ENCODE data around the gene PIP5K1C.

PIP5K1C gene

GRCh38 chr19:3589949-3590348, 110.3 kb downstream of the PIP5K1C start:
- TF ChIP-seq CTCF (IDR thresholded peaks at IDR 0.05; ENCODE audit: poor library complexity, severe bottlenecking): no peak
- DNase-seq (ENCODE audit: low spot score): no peak
- H3K4me3 ChIP-seq (ENCODE audit: severe bottlenecking): no peak overlapping the region
- no peaks in the 10 kb centered on the region for H3K4me1 ChIP-seq (ENCODE audit: insufficient read depth, poor library complexity, severe bottlenecking)
- H3K27ac ChIP-seq (ENCODE audit: poor library complexity, severe bottlenecking): no peak overlapping the region
- peaks cover 20% of the 10 kb centered on the region for H3K27me3 ChIP-seq (ENCODE audit: insufficient read depth, poor library complexity, severe bottlenecking)
- no peaks in the 10 kb centered on the region for H3K36me3 ChIP-seq (ENCODE audit: low read depth)
- no peak for ATAC-seq (ENCODE audit: low read depth)
- H3K9me3 ChIP-seq (ENCODE audit: severe bottlenecking): no peaks in the 10 kb centered on the region

GRCh38 chr19:3589439-3589838, 110.8 kb downstream of the PIP5K1C start:
- ATAC-seq (ENCODE audit: low read depth) (no peak), DNase-seq (ENCODE audit: low spot score) (no peak)
- Histone ChIP-seq H3K27ac (ENCODE audit: poor library complexity, severe bottlenecking) (no peak overlapping the region), H3K27me3 (ENCODE audit: insufficient read depth, poor library complexity, severe bottlenecking) (peaks cover 23% of the 10 kb centered on the region), H3K36me3 (ENCODE audit: low read depth) (no peaks in the 10 kb centered on the region), H3K4me3 (ENCODE audit: severe bottlenecking) (no peak overlapping the region), H3K4me1 (ENCODE audit: insufficient read depth, poor library complexity, severe bottlenecking) (no peaks in the 10 kb centered on the region), H3K9me3 (ENCODE audit: severe bottlenecking) (no peaks in the 10 kb centered on the region)
- TF ChIP-seq CTCF (IDR thresholded peaks at IDR 0.05; ENCODE audit: poor library complexity, severe bottlenecking): no peak

DNA sequence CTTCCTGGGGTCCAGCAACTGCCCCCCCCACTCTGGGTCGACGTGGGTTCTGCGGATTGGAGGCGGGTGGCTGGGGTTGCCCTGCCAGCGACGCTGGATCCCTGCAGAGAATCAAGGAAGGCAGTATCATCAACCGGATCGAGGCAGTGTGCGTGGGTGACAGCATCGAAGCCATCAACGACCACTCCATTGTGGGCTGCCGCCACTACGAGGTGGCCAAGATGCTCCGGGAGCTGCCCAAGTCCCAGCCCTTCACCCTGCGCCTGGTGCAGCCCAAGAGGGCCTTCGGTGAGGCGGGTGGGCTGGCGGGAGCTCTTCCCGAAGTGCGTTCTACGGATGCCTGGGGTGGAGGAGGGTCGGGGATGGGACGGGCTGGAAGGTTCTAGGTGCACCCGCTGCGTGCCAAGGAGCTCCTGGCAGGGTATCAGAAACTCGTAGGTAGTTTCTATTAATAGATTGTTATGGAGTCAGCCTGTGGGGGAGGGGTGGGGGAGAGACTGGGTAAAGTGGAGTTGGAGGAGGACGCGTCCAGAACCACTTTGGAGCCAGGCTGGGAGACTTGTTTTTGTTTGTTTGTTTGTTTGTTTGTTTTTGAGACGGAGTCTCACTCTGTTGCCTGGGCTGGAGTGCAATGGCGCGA, 113.4 kb downstream of the PIP5K1C start:
- peaks cover 24% of the 10 kb centered on the region for H3K27me3 ChIP-seq (ENCODE audit: insufficient read depth, poor library complexity, severe bottlenecking)
- no peak for TF ChIP-seq CTCF (IDR thresholded peaks at IDR 0.05; ENCODE audit: poor library complexity, severe bottlenecking)
- no peaks in the 10 kb centered on the region for H3K36me3 ChIP-seq (ENCODE audit: low read depth)
- DNase-seq (ENCODE audit: low spot score) (no peak), ATAC-seq (ENCODE audit: low read depth) (no peak)
- no peaks in the 10 kb centered on the region for H3K4me1 ChIP-seq (ENCODE audit: insufficient read depth, poor library complexity, severe bottlenecking)
- H3K9me3 ChIP-seq (ENCODE audit: severe bottlenecking): no peaks in the 10 kb centered on the region
- H3K4me3 ChIP-seq (ENCODE audit: severe bottlenecking): no peak overlapping the region
- H3K27ac ChIP-seq (ENCODE audit: poor library complexity, severe bottlenecking): no peak overlapping the region

DNA sequence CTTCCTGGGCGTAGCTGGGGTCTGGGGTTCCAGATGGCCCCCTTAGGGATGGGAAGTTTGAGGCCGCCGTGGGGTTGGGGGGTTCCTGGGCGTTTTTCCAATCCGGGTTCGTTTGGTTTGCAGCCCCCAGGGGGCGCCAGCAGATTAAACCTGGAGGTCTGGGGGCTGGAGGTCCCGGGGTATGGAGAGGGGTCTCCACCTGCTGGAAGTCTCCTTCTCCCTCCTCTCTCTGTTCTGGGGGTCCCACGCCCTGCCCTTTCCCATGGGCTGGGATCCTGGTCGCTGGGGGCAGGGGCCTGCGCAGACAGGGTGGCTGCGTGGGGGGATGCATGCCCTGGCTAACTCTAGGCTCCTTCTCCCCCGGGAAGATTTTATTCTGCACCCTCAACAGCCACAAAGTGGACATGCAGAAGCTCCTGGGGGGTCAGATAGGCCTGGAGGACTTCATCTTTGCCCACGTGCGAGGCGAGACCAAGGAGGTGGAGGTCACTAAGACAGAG, 114.1 kb downstream of the PIP5K1C start:
- ATAC-seq (ENCODE audit: low read depth) (no peak), DNase-seq (ENCODE audit: low spot score) (no peak)
- Histone ChIP-seq H3K36me3 (ENCODE audit: low read depth) (no peaks in the 10 kb centered on the region), H3K27me3 (ENCODE audit: insufficient read depth, poor library complexity, severe bottlenecking) (peaks cover 24% of the 10 kb centered on the region), H3K4me3 (ENCODE audit: severe bottlenecking) (no peak overlapping the region), H3K9me3 (ENCODE audit: severe bottlenecking) (no peaks in the 10 kb centered on the region), H3K27ac (ENCODE audit: poor library complexity, severe bottlenecking) (no peak overlapping the region), H3K4me1 (ENCODE audit: insufficient read depth, poor library complexity, severe bottlenecking) (no peaks in the 10 kb centered on the region)
- peak; percentile 40 for TF ChIP-seq CTCF (IDR thresholded peaks at IDR 0.05; ENCODE audit: poor library complexity, severe bottlenecking)

All from RWPE2 (cell line).